ENCODE measurements around the gene NR1D1.

Gene NR1D1

DNA sequence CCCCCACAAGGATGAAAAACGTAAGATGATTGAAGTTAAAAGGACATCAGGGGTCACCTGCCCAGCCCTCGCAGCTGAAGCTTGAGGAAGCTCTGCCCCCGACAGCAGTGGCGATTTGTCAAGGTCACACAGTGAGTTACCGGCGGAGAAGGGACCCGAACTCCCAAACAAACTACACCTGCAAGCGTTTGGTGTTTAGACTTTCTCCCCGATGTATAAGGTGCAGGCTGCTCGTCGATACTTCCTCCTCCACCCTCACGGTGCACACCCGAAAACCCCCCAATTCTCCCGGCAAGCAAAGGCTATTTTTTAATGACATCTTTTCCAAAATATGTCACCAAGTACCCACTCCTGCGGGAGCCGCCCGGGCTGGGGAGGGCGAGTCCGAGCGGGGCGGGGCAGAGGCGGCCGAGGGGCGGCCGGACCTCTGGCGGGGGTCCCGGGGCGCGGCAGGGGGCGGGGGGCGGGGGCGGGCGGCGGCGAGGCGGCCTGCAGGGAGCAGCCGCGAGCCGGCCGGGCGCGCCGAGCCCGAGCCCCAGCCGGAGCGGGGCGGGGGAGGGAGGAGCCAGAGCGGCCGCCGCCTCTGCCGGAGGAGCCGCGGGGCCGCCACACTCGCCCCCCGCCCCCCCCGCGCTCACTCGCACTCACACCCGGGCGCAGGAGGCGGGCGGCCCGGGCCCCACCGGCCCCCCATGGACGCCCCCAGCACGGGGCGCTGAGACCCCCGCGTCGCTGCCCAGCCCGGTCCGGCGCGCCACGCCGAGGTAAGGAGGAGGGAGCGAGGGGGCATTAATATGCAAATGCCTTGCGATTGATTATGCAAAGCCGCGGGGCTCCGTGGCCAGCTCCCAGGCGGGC is 37.8 kb downstream of the NR1D1 start, which contains the start of gene THRA:
TSS of gene THRA (plus strand) at position 637 of the 858 bp plus-strand sequence. CDS start 11,524 bp downstream, outside the sequence.
- DNase-seq (ENCODE audit: low read depth): peak; percentile 67

DNA sequence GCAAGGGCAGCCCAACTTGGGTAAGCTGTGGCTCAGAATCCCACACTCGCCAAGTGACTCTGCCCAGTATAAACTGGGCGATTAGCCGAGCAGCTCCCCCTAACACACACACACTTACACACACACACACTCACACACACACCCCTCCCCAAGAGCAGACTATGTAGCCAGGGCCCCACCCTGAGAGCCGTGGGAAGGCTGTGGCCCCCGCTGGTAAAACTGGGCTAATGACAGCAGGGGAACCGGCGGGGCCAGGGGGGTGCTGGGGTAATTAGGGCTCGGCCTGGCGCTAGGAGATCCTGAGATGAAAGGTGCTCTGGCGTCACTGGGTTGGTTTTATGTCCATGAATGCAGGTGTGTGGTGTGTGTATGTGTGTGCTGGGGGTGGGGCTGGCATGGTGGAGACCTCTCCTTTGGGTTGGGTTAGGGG is 38.8 kb downstream of the NR1D1 start:
- no peak for DNase-seq (ENCODE audit: low read depth)

DNA sequence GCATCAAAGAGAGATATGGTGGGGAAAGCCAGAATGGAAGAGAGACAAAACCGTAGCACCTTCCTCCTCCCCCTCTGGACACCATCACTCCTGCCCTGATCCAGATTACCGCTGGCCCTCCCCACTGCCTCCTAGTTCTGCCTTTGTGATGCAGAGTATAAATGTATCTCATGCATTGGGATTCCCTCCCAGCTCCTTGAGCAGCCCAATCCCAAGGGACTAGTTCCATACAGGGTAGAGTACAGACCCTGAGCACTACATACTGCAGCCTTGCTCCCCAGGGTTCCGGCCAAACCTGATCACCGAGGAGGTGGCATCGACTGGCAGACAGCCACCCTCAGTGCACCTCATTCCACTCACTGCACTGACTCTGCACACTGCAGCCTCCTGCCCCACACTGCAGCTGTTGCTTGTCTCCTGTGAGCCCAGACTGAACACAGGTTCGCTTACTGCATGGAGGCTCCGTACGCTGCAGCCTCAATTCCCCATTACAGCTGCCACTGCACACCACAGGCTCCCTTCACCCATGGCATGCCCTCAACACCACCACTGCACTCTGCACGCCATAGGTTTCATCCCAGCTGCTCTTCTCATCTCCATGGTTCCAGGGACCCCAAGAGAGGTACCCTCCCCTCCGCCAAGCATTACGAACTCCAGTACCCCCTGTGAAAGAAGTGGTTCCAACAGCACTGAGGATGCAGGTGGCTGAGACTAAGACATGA is 39.3 kb downstream of the NR1D1 start:
- no peak for DNase-seq (ENCODE audit: low read depth)

DNA sequence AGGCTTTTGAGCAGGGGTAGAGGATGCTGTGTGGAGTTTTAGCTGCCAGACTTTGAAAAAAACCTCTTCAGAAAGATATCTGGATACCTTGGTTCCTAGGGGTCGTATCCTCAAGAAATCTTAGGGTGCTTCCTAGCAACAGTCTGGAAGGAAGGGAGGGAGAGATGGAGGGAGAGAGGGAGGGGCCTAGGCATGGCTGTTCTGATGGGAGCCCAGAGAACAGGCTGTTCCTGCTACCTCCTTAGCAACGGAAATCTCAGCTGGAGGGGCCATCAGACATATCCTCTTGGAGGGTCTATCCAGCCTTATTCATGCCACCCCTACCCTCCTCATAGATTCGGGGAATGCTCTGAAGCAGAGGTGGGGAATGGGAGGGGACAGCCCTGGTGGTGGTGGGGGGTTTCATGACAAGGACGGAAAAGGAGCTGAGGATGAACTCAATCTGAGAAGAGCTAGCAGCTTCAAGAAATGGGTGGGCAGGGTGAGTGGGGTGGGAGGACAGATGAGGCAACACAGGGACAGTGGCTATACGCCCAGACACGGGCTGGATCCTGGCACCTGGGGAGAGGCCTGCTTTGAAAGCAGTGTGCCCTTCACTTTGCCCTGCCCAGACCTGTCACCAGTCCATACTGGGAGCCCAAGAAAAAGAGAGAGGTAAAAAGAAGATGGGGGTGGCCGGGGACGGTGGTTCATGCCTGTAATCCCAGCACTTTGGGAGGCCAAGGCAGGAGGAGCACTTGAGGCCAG is 40.5 kb downstream of the NR1D1 start:
- DNase-seq (ENCODE audit: low read depth): no peak

DNA sequence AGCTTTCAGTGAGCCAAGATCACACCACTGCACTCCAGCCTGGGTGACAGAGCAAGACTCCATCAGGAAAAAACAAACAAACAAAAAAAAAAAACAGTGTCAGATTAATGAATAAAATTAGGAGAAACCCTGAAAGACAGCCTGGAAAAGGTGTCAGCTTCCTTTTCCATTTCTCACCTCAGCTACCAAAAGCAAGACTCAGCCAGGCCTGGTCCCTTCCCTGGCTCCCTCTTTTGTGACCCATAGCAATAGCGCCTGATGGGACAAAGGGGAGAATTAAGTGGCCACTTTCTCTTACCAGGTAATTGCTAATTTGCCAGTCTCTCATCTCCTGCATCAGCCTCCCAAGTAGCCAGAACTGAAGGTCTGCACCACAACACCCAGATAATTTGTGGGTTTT is 41.5 kb downstream of the NR1D1 start:
- no peak for DNase-seq (ENCODE audit: low read depth)

DNA sequence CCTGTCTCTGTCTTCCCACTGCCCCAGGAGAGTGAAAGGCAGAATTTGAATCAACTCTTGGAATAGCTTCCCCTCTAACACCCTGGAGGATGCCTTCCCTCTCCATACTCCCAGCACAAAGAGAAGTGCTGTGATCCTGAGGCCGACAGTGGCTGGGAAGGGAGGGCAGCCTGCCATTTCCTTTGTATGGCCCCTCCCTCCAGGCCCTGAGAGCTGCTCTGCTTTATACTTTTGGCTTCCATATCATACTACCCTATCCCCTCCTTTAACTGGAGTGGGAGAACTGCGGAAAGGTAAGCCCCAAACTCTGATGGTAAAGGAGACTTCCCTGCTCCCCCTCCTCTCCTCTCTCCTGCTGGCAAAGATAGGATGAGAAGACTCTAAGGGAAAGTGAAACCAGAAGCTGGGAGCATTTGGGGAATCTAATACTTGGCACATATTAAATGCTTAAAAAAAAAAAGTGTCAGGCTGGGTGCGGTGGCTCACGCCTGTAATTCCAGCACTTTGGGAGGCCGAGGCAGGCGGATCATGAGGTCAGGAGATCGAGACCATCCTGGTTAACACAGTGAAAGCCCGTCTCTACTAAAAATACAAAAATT is 42.1 kb downstream of the NR1D1 start:
- DNase-seq (ENCODE audit: low read depth): no peak

DNA sequence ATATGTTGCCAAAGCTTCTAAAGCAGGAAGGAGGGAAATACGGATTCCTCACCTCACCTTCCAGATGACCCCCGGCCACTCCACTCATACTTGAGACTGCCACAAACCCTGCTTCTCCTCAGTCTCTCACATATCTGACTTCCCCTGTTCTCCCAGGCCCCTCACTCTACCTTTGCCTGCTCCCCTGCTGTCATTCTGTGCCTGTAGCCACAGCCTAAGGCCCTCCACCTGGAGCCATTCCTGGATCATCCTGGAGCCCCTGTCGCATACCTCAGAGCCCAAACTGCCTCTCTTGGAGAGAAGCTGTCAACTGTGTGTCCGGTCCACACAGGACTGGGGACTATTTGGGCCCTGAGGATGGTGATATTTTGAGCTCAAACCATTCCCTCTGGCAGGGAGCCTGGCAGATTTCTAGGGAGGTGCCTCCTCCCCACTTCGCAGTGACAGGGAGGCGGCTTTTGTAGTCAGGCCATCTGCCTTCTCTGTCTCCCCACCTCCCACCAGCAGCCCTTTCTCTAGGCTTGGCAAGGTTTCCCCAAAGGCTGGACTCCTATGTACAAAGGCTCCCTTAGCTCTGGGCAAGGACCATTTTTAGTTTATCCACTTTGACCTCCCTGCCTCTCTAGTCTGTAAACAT is 43.9 kb downstream of the NR1D1 start:
- no peak for DNase-seq (ENCODE audit: low read depth)

All from activated T-cell treated with anti-CD3 and anti-CD28 coated beads for 1 hour (primary cell).